Thoracic aorta (tissue), 2 donors: ENCODE data around the gene CD1D. TPM values are rescaled to one million over a fixed set of nuclear protein-coding genes. Genes with fewer than 3 reads are reported as not detected.
"Not testable (repeated sequence)": the region's sequence is repeated elsewhere in the genome, so short reads cannot be mapped to it uniquely, and the experiment has no call there.

Source experiments
- ATAC-seq: fragments of 150-250 bp; one replicate; pipeline ENCODE4 v1.8.0; 2017; ENCODE audit warnings: low read depth; ENCODE audit not compliant: insufficient number of reproducible peaks, low FRiP score
- DNase-seq: peaks from one replicate; pipeline ENCODE4 v3.0.0-alpha.2; 2020; ENCODE audit warnings: low spot score
- H3K27ac ChIP-seq, 2 donors: fragments of 200-600 bp; sonication (generic); 1 replicate in 1 of 2; 2 replicates in 1 of 2; pipeline ENCODE4 v1.5.1; 2016; ENCODE audit warnings: mild to moderate bottlenecking in 2 of 2, moderate library complexity in 2 of 2
- H3K27me3 ChIP-seq: fragments of 200-600 bp; sonication (generic); replicated peaks from 2 replicates; pipeline ENCODE4 v1.6.0; 2016; ENCODE audit warnings: mild to moderate bottlenecking; ENCODE audit not compliant: insufficient read depth
- H3K36me3 ChIP-seq: fragments of 200-600 bp; sonication (generic); one replicate; pipeline ENCODE4 v1.5.1; 2016
- H3K4me1 ChIP-seq, 2 donors: fragments of 200-600 bp; sonication (generic); 1 replicate in 1 of 2; 2 replicates in 1 of 2; pipeline versions ENCODE4 v1.5.1 to v1.6.0; 2016; ENCODE audit warnings: low read depth in 2 of 2, mild to moderate bottlenecking in 1 of 2; ENCODE audit not compliant: control insufficient read depth in 1 of 2
- H3K4me3 ChIP-seq: fragments of 200-600 bp; sonication (generic); 2 replicates; pipeline ENCODE4 v1.5.1; 2016; ENCODE audit warnings: mild to moderate bottlenecking
- H3K9me3 ChIP-seq: fragments of 200-600 bp; sonication (generic); 2 replicates; pipeline ENCODE4 v1.5.1; 2016
- CTCF ChIP-seq: fragments of 200-600 bp; sonication (generic); IDR thresholded peaks from one replicate; pipeline ENCODE4 v1.5.1; 2019; ENCODE audit warnings: antibody characterized with exemption
- total RNA-seq, 2 donors: library from RNA; depleted of rRNA; stranded (reverse); fragments of >200 nt; gene quantifications; one replicate each; pipeline versions ENCODE4 v1.1.0 to v1.2.3, GENCODE V29; 2016

CD1D gene
- total RNA-seq, 2 donors from 2014 or later = 1.9 to 2.4 TPM

- Histone ChIP-seq H3K36me3 (no peaks in the 10 kb centered on the region), H3K9me3 (no peaks in the 10 kb centered on the region), H3K4me3 (no peak overlapping the region), H3K27me3 (no peaks in the 10 kb centered on the region), H3K27ac (no peak overlapping the region), H3K4me1 (peaks cover 0 to 7% of the 10 kb centered on the region in 2 donors)
- DNase-seq (no peak), ATAC-seq (no peak)
- TF ChIP-seq CTCF = no peak
These were observed 28.0 kb downstream of the CD1D start for GRCh38 chr1:158208586-158209116.

GRCh38 chr1:158212320-158212719, 31.6 kb downstream of the CD1D start:
- no peak overlapping the region for H3K27ac ChIP-seq
- H3K9me3 ChIP-seq = no peaks in the 10 kb centered on the region
- no peaks in the 10 kb centered on the region for H3K4me1 ChIP-seq
- TF ChIP-seq CTCF = no peak
- DNase-seq = no peak
- H3K36me3 ChIP-seq = no peaks in the 10 kb centered on the region
- no peak for ATAC-seq
- H3K4me3 ChIP-seq = no peak overlapping the region
- H3K27me3 ChIP-seq = no peaks in the 10 kb centered on the region

GRCh38 chr1:158223445-158223844, 42.8 kb downstream of the CD1D start:
- not testable (repeated sequence) for ATAC-seq

GRCh38 chr1:158227904-158228623, 47.4 kb downstream of the CD1D start:
- ATAC-seq (no peak), DNase-seq (no peak)
- H3K36me3 ChIP-seq = no peaks in the 10 kb centered on the region
- no peaks in the 10 kb centered on the region for H3K27me3 ChIP-seq
- H3K9me3 ChIP-seq = no peaks in the 10 kb centered on the region
- H3K4me1 ChIP-seq = no peaks in the 10 kb centered on the region
- no peak overlapping the region for H3K4me3 ChIP-seq
- no peak for TF ChIP-seq CTCF
- no peak overlapping the region for H3K27ac ChIP-seq

More at GRCh38 chr1:158223445-158223844, 42.8 kb downstream of the CD1D start:
- H3K4me3 ChIP-seq, H3K9me3 ChIP-seq, H3K27me3 ChIP-seq, H3K27ac ChIP-seq, H3K36me3 ChIP-seq, H3K4me1 ChIP-seq, DNase-seq: not testable (repeated sequence)

Other genes starting within 250 kb of the CD1D start
- gene KIRREL1, start 187.2 kb upstream of the CD1D start, total RNA-seq = 100 to 1,000 TPM; 111 to 136 TPM
- gene CD1A, start 73.5 kb downstream of the CD1D start, total RNA-seq = not detected
- gene CD1C, start 109.0 kb downstream of the CD1D start, total RNA-seq = not detected
- not detected for gene CD1B, start 150.6 kb downstream of the CD1D start, total RNA-seq
- not detected for gene CD1E, start 173.0 kb downstream of the CD1D start, total RNA-seq
- not detected for gene OR10T2, start 218.6 kb downstream of the CD1D start, total RNA-seq
- gene OR10K2, start 245.3 kb downstream of the CD1D start, total RNA-seq = not detected